WTC11 (cell line): ENCODE results near the gene SOAT2. TPM values are rescaled to one million over a fixed set of nuclear protein-coding genes. Genes with fewer than 3 reads are reported as not detected.

Experiments
- ATAC-seq: fragments of 200-7000 bp; cut with Tn5 transposase; 2 replicates; pipeline ENCODE4 v1.10.0; 2021; ENCODE audit warnings: mild to moderate bottlenecking, moderate library complexity
- CTCF ChIA-PET: fragments of 300-600 bp; sonication (Branson Sonifier 250); formaldehyde crosslinking; loops from one replicate; lab custom pipeline; 2021; ENCODE audit warnings: antibody characterized with exemption; lab: Charles Lee
- POLR2A ChIA-PET: fragments of 350-600 bp; sonication (Branson Sonifier 250); formaldehyde crosslinking; loops from one replicate; lab custom pipeline; 2021; ENCODE audit warnings: antibody characterized with exemption; lab: Charles Lee
- DNase-seq: peaks from one replicate; pipeline ENCODE4 v3.0.0; 2021; ENCODE audit warnings: low spot score
- H3K27ac Mint-ChIP-seq: 2 replicates; pipeline ENCODE4 v1.8.0; 2021; ENCODE audit warnings: mixed read lengths
- H3K27me3 Mint-ChIP-seq: 2 replicates; pipeline ENCODE4 v1.8.0; 2021; ENCODE audit warnings: low read depth, mild to moderate bottlenecking, moderate library complexity, mixed read lengths
- H3K36me3 Mint-ChIP-seq: 2 replicates; pipeline ENCODE4 v1.8.0; 2021; ENCODE audit warnings: mixed read lengths
- H3K4me1 Mint-ChIP-seq: 2 replicates; pipeline ENCODE4 v1.8.0; 2022; ENCODE audit warnings: mixed read lengths
- H3K4me3 Mint-ChIP-seq: 2 replicates; pipeline ENCODE4 v1.8.0; 2021; ENCODE audit warnings: mild to moderate bottlenecking, moderate library complexity, mixed read lengths
- H3K9me3 Mint-ChIP-seq: 2 replicates; pipeline ENCODE4 v1.8.0; 2021; ENCODE audit warnings: mixed read lengths
- ATF3 ChIP-seq: sonication (generic); formaldehyde crosslinking; conservative IDR thresholded peaks from 2 replicates; pipeline ENCODE4 v1.8.1; 2022; ENCODE audit warnings: mild to moderate bottlenecking, missing genetic modification reagents
- CDX4 ChIP-seq: fragments of 250-450 bp; sonication (Bioruptor Pico); IDR thresholded peaks from 2 replicates; pipeline ENCODE4 v1.9.0; 2021; ENCODE audit warnings: moderate library complexity, mild to moderate bottlenecking, inconsistent platforms, borderline replicate concordance
- ELF4 ChIP-seq: sonication (generic); formaldehyde crosslinking; IDR thresholded peaks from 2 replicates; pipeline ENCODE4 v1.8.1; 2022; ENCODE audit warnings: low read depth, mild to moderate bottlenecking, moderate library complexity, missing genetic modification reagents
- EMX1 ChIP-seq: fragments of 250-450 bp; sonication (Bioruptor Pico); IDR thresholded peaks from 2 replicates; pipeline ENCODE4 v1.8.0; 2021; ENCODE audit warnings: mild to moderate bottlenecking
- ETV6 ChIP-seq: sonication (generic); formaldehyde crosslinking; IDR thresholded peaks from 2 replicates; pipeline ENCODE4 v1.8.1; 2022; ENCODE audit warnings: mild to moderate bottlenecking, missing genetic modification reagents
- FOXP4 ChIP-seq: sonication (generic); formaldehyde crosslinking; IDR thresholded peaks from 2 replicates; pipeline ENCODE4 v1.8.0; 2022; ENCODE audit warnings: mild to moderate bottlenecking, missing genetic modification reagents
- HMGA2 ChIP-seq: fragments of 250-450 bp; sonication (Bioruptor Pico); IDR thresholded peaks from 2 replicates; pipeline ENCODE4 v1.4.0; 2021; ENCODE audit warnings: mild to moderate bottlenecking, moderate library complexity
- JUN ChIP-seq: sonication (generic); formaldehyde crosslinking; IDR thresholded peaks from 2 replicates; pipeline ENCODE4 v1.8.0; 2023; ENCODE audit warnings: mild to moderate bottlenecking, missing genetic modification reagents
- PRRX2 ChIP-seq: fragments of 250-450 bp; sonication (Bioruptor Pico); IDR thresholded peaks from 2 replicates; pipeline ENCODE4 v1.8.0; 2021; ENCODE audit warnings: mild to moderate bottlenecking
- SMAD4 ChIP-seq: sonication (generic); formaldehyde crosslinking; IDR thresholded peaks from 2 replicates; pipeline ENCODE4 v1.8.0; 2022; ENCODE audit warnings: mild to moderate bottlenecking, missing genetic modification reagents
- ZSCAN18 ChIP-seq: fragments of 250-450 bp; sonication (Bioruptor Pico); IDR thresholded peaks from 2 replicates; pipeline ENCODE4 v2.1.2; 2022; ENCODE audit warnings: mild to moderate bottlenecking, moderate library complexity
- total RNA-seq: library from RNA; stranded (reverse); gene quantifications from 3 replicates; pipeline ENCODE4 v1.2.3, GENCODE V29; 2021
- TF ChIP-seq, protein P1 (sequence below): sonication (generic); formaldehyde crosslinking; IDR thresholded peaks from 2 replicates; pipeline ENCODE4 v1.8.1; 2022; ENCODE audit warnings: mild to moderate bottlenecking, moderate library complexity, missing genetic modification reagents
- TF ChIP-seq, protein P2 (sequence below): fragments of 200-600 bp; IDR thresholded peaks from 2 replicates; pipeline ENCODE4 v1.8.0; 2022; ENCODE audit warnings: antibody characterized with exemption

SOAT2 gene
- total RNA-seq, 1 experiment from 2014 or later = not detected

- Mint-ChIP-seq H3K4me1 (peaks cover 23% of the 10 kb centered on the region), H3K36me3 (no peaks in the 10 kb centered on the region), H3K27me3 (peaks cover 12% of the 10 kb centered on the region), H3K4me3 (no peak overlapping the region), H3K9me3 (no peaks in the 10 kb centered on the region), H3K27ac (no peak overlapping the region; the same call in 1 of the 2 replicates)
- no peak for ATAC-seq
- TF ChIP-seq, protein P1, sequence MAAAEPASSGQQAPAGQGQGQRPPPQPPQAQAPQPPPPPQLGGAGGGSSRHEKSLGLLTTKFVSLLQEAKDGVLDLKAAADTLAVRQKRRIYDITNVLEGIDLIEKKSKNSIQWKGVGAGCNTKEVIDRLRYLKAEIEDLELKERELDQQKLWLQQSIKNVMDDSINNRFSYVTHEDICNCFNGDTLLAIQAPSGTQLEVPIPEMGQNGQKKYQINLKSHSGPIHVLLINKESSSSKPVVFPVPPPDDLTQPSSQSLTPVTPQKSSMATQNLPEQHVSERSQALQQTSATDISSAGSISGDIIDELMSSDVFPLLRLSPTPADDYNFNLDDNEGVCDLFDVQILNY (CRISPR knock-in tag) = no peak
- TF ChIP-seq PRRX2 (CRISPR knock-in tag) = no peak
- no peak for TF ChIP-seq ELF4 (CRISPR knock-in tag)
- no peak for TF ChIP-seq SMAD4 (CRISPR knock-in tag)
- no peak for TF ChIP-seq ZSCAN18 (CRISPR knock-in tag)
- TF ChIP-seq ETV6 (CRISPR knock-in tag) = no peak
- TF ChIP-seq CDX4 (CRISPR knock-in tag) = no peak
- TF ChIP-seq, protein P2, sequence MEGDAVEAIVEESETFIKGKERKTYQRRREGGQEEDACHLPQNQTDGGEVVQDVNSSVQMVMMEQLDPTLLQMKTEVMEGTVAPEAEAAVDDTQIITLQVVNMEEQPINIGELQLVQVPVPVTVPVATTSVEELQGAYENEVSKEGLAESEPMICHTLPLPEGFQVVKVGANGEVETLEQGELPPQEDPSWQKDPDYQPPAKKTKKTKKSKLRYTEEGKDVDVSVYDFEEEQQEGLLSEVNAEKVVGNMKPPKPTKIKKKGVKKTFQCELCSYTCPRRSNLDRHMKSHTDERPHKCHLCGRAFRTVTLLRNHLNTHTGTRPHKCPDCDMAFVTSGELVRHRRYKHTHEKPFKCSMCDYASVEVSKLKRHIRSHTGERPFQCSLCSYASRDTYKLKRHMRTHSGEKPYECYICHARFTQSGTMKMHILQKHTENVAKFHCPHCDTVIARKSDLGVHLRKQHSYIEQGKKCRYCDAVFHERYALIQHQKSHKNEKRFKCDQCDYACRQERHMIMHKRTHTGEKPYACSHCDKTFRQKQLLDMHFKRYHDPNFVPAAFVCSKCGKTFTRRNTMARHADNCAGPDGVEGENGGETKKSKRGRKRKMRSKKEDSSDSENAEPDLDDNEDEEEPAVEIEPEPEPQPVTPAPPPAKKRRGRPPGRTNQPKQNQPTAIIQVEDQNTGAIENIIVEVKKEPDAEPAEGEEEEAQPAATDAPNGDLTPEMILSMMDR = no peak
- TF ChIP-seq HMGA2 (CRISPR knock-in tag) = no peak
- TF ChIP-seq JUN = no peak
- ChIA-PET POLR2A (no interaction called here), CTCF (interaction anchor here (0.5 to 11.2 kb wide), 12 partner anchors 11 to 285 kb away, joined by 3 to 474 read pairs (median 36); partner anchors contain the start of genes AAAS, CSAD, IGFBP6 and SOAT2)
- DNase-seq = no peak
Measured at GRCh38 chr12:53067074-53067992, 36.0 kb upstream of the SOAT2 start.

GRCh38 chr12:53067993-53068770 is 35.1 kb upstream of the SOAT2 start:
- no peak for DNase-seq
- H3K4me3 Mint-ChIP-seq = no peak overlapping the region
- POLR2A ChIA-PET = no interaction called here
- TF ChIP-seq FOXP4 (CRISPR knock-in tag) (no peak), CDX4 (CRISPR knock-in tag) (no peak), EMX1 (CRISPR knock-in tag) (no peak), ATF3 (CRISPR knock-in tag) (no peak)
- H3K27ac Mint-ChIP-seq = no peak overlapping the region
- H3K27me3 Mint-ChIP-seq = peaks cover 6% of the 10 kb centered on the region
- H3K36me3 Mint-ChIP-seq = no peaks in the 10 kb centered on the region
- CTCF ChIA-PET = interaction anchor here (0.5 to 11.2 kb wide), 12 partner anchors 10 to 131 kb away, joined by 3 to 474 read pairs (median 5); partner anchors contain the start of genes IGFBP6, SOAT2, SPRYD3 and TNS2
- H3K9me3 Mint-ChIP-seq = no peaks in the 10 kb centered on the region
- ATAC-seq = no peak
- peaks cover 28% of the 10 kb centered on the region for H3K4me1 Mint-ChIP-seq
